HepG2 (cell line): ENCODE measurements around the gene AGO4. TPM values are rescaled to one million over a fixed set of nuclear protein-coding genes. Genes with fewer than 3 reads are reported as not detected.

Experiments
- GLI4 ChIP-seq: sonication (generic); formaldehyde crosslinking; IDR thresholded peaks from 2 replicates; pipeline ENCODE4 v1.5.1; 2020; ENCODE audit warnings: missing genetic modification reagents, mild to moderate bottlenecking, moderate library complexity, borderline replicate concordance
- HDAC1 ChIP-seq: sonication (generic); formaldehyde crosslinking; IDR thresholded peaks from 2 replicates; pipeline ENCODE4 v1.5.1; 2020; ENCODE audit warnings: mild to moderate bottlenecking, missing genetic modification reagents
- MED8 ChIP-seq: sonication (generic); formaldehyde crosslinking; IDR thresholded peaks from 2 replicates; pipeline ENCODE4 v1.8.1; 2023; ENCODE audit warnings: mild to moderate bottlenecking, missing genetic modification reagents; ENCODE audit not compliant: insufficient replicate concordance
- NRL ChIP-seq: sonication (generic); formaldehyde crosslinking; IDR thresholded peaks from 2 replicates; pipeline ENCODE4 v1.5.0; 2020; ENCODE audit warnings: missing genetic modification reagents, mild to moderate bottlenecking, moderate library complexity, borderline replicate concordance
- POGZ ChIP-seq: sonication (generic); formaldehyde crosslinking; IDR thresholded peaks from 2 replicates; pipeline ENCODE4 v1.4.0; 2020; ENCODE audit warnings: mild to moderate bottlenecking, missing genetic modification reagents
- RAD51 ChIP-seq: fragments of 450-650 bp; IDR thresholded peaks from 2 replicates; pipeline ENCODE4 v1.6.1; 2016; ENCODE audit warnings: borderline replicate concordance
- TBX2 ChIP-seq: sonication (generic); formaldehyde crosslinking; IDR thresholded peaks from 2 replicates; pipeline ENCODE4 v1.5.0; 2020; ENCODE audit warnings: missing genetic modification reagents, mild to moderate bottlenecking, borderline replicate concordance
- TFDP1 ChIP-seq: IDR thresholded peaks from 2 replicates; pipeline ENCODE4 v1.6.1; 2016; ENCODE audit warnings: missing compliant biosample characterization, missing genetic modification reagents, borderline replicate concordance
- ZBTB14 ChIP-seq: sonication (generic); formaldehyde crosslinking; IDR thresholded peaks from 2 replicates; pipeline ENCODE4 v1.4.0; 2020; ENCODE audit warnings: missing genetic modification reagents
- ZBTB21 ChIP-seq: sonication (generic); formaldehyde crosslinking; IDR thresholded peaks from 2 replicates; pipeline ENCODE4 v1.4.0; 2020; ENCODE audit warnings: missing genetic modification reagents
- ZNF564 ChIP-seq: sonication (generic); formaldehyde crosslinking; IDR thresholded peaks from 2 replicates; pipeline ENCODE4 v1.8.1; 2023; ENCODE audit warnings: mild to moderate bottlenecking, missing genetic modification reagents
- ZSCAN30 ChIP-seq: sonication (generic); formaldehyde crosslinking; IDR thresholded peaks from 2 replicates; pipeline ENCODE4 v1.5.0; 2020; ENCODE audit warnings: mild to moderate bottlenecking, missing genetic modification reagents
- polyA plus RNA-seq, 8 experiments: library from polyadenylated mRNA; depleted of rRNA in 3 of 8; stranded (reverse) in 7 of 8; unstranded in 1 of 8; fragments of >200 nt; fragmentation: Illumina TruSeq in 4 of 8; extraction: Trizol in 4 of 8; gene quantifications; 2 replicates each; pipeline versions ENCODE4 v1.2.1 to v1.2.3, GENCODE V29; 2011 to 2016; ENCODE audit warnings: low read depth in 4 of 8, missing spikeins in 1 of 8, mixed read lengths in 1 of 8; ENCODE audit not compliant: insufficient read depth in 1 of 8
- total RNA-seq, 5 experiments: library from RNA; depleted of rRNA; stranded (reverse); fragments of >200 nt; fragmentation: Illumina TruSeq; extraction: Trizol; gene quantifications; 2 replicates each; pipeline ENCODE4 v1.2.3, GENCODE V29; 2016; ENCODE audit warnings: low read depth in 1 of 5
- TF ChIP-seq, protein P1 (sequence below): IDR thresholded peaks from 2 replicates; pipeline ENCODE4 v1.6.1; 2016; ENCODE audit warnings: low read depth, missing genetic modification reagents, missing compliant biosample characterization
- TF ChIP-seq, protein P2 (sequence below): sonication (generic); formaldehyde crosslinking; IDR thresholded peaks from 2 replicates; pipeline ENCODE4 v1.4.0; 2020; ENCODE audit warnings: missing genetic modification reagents
- TF ChIP-seq, protein P3 (sequence below): sonication (generic); formaldehyde crosslinking; IDR thresholded peaks from 2 replicates; pipeline ENCODE4 v1.5.1; 2020; ENCODE audit warnings: mild to moderate bottlenecking, missing genetic modification reagents, moderate library complexity

Gene AGO4
- total and polyA plus RNA-seq, 2 of the 13 experiments (the other 11 are each of a cell fraction or from before 2014, with no cell fraction given) = 6.0 to 13.8 TPM

- TF ChIP-seq, protein P1, sequence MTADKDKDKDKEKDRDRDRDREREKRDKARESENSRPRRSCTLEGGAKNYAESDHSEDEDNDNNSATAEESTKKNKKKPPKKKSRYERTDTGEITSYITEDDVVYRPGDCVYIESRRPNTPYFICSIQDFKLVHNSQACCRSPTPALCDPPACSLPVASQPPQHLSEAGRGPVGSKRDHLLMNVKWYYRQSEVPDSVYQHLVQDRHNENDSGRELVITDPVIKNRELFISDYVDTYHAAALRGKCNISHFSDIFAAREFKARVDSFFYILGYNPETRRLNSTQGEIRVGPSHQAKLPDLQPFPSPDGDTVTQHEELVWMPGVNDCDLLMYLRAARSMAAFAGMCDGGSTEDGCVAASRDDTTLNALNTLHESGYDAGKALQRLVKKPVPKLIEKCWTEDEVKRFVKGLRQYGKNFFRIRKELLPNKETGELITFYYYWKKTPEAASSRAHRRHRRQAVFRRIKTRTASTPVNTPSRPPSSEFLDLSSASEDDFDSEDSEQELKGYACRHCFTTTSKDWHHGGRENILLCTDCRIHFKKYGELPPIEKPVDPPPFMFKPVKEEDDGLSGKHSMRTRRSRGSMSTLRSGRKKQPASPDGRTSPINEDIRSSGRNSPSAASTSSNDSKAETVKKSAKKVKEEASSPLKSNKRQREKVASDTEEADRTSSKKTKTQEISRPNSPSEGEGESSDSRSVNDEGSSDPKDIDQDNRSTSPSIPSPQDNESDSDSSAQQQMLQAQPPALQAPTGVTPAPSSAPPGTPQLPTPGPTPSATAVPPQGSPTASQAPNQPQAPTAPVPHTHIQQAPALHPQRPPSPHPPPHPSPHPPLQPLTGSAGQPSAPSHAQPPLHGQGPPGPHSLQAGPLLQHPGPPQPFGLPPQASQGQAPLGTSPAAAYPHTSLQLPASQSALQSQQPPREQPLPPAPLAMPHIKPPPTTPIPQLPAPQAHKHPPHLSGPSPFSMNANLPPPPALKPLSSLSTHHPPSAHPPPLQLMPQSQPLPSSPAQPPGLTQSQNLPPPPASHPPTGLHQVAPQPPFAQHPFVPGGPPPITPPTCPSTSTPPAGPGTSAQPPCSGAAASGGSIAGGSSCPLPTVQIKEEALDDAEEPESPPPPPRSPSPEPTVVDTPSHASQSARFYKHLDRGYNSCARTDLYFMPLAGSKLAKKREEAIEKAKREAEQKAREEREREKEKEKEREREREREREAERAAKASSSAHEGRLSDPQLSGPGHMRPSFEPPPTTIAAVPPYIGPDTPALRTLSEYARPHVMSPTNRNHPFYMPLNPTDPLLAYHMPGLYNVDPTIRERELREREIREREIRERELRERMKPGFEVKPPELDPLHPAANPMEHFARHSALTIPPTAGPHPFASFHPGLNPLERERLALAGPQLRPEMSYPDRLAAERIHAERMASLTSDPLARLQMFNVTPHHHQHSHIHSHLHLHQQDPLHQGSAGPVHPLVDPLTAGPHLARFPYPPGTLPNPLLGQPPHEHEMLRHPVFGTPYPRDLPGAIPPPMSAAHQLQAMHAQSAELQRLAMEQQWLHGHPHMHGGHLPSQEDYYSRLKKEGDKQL = no peak
- no peak for TF ChIP-seq TFDP1 (CRISPR knock-in tag)
- peak; percentile 44; the same call in 1 of the 2 replicates for TF ChIP-seq HDAC1 (CRISPR knock-in tag)
- TF ChIP-seq RAD51 = no peak
- no peak for TF ChIP-seq MED8
- TF ChIP-seq, protein P2, sequence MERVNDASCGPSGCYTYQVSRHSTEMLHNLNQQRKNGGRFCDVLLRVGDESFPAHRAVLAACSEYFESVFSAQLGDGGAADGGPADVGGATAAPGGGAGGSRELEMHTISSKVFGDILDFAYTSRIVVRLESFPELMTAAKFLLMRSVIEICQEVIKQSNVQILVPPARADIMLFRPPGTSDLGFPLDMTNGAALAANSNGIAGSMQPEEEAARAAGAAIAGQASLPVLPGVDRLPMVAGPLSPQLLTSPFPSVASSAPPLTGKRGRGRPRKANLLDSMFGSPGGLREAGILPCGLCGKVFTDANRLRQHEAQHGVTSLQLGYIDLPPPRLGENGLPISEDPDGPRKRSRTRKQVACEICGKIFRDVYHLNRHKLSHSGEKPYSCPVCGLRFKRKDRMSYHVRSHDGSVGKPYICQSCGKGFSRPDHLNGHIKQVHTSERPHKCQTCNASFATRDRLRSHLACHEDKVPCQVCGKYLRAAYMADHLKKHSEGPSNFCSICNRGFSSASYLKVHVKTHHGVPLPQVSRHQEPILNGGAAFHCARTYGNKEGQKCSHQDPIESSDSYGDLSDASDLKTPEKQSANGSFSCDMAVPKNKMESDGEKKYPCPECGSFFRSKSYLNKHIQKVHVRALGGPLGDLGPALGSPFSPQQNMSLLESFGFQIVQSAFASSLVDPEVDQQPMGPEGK = peak; percentile 48; the same call in 1 of the 2 replicates
- peak; percentile 39; the same call in 1 of the 2 replicates for TF ChIP-seq POGZ
- no peak for TF ChIP-seq ZNF564 (CRISPR knock-in tag)
- TF ChIP-seq NRL (CRISPR knock-in tag) = peak; percentile 50; the same call in 1 of the 2 replicates
- 0 out of 2 replicates have a peak, but pooled peaks have one; percentile 8 for TF ChIP-seq TBX2 (CRISPR knock-in tag)
- TF ChIP-seq, protein P3, sequence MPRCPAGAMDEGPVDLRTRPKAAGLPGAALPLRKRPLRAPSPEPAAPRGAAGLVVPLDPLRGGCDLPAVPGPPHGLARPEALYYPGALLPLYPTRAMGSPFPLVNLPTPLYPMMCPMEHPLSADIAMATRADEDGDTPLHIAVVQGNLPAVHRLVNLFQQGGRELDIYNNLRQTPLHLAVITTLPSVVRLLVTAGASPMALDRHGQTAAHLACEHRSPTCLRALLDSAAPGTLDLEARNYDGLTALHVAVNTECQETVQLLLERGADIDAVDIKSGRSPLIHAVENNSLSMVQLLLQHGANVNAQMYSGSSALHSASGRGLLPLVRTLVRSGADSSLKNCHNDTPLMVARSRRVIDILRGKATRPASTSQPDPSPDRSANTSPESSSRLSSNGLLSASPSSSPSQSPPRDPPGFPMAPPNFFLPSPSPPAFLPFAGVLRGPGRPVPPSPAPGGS (CRISPR knock-in tag) = 0 out of 2 replicates have a peak, but pooled peaks have one; percentile 19
- TF ChIP-seq ZBTB14 (CRISPR knock-in tag) = peak; percentile 57; the same call in 1 of the 2 replicates
- no peak for TF ChIP-seq ZSCAN30 (CRISPR knock-in tag)
- 0 out of 2 replicates have a peak, but pooled peaks have one; percentile 46 for TF ChIP-seq GLI4 (CRISPR knock-in tag)
- TF ChIP-seq ZBTB21 (CRISPR knock-in tag) = no peak; the same call in 1 of the 2 replicates
Measured at GRCh38 chr1:35808450-35809113, 766 bp downstream of the AGO4 start (continued).
